CD1c-positive myeloid dendritic cell (primary cell): ENCODE results near the gene RNF217.
A peak's percentile ranks its signal among the peaks of the same experiment; 100 is the strongest.
"Not testable (repeated sequence)": the region's sequence is repeated elsewhere in the genome, so short reads cannot be mapped to it uniquely, and the experiment has no call there.

ENCODE experiments used
- DNase-seq: peaks from one replicate; pipeline ENCODE4 v3.0.0-alpha.2; 2016; ENCODE audit errors: extremely low spot score

The RNF217 gene

DNA sequence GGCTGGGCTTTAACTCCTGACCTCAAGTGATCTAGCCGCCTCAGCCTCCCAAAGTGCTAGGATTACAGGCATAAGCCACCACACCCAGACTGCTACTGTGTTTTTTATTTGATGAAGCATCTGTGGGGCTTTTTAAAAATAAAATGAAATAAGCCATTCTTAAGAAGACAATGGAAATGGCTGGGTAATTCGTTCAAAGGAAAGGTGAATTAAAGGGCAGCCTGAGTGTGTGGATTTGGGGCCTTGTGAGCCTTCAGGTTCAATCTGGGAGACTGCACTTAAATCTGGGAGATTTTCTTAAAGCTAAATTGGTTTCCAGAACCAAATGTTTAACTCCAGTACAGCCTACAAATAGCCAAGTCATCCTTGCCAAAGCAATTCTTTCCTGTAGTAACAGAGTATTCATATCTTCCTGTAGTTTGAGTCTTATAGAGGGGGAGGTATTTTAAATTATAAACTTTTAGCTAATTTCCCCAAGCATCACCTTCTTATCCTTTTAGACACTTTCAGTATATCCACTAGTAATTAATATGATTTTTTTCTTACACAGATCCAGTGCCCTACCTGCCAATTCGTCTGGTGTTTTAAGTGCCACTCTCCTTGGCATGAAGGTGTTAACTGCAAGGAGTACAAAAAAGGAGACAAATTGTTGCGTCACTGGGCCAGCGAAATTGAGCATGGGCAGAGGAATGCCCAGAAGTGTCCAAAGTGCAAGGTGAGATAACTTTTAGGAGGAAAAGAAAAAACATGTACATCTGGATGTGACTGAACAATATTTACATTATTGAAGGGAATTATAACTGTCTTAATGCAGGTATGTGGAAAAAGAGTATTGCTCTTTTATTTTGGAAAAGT lies 95.4 kb downstream of the RNF217 start:
- no peak for DNase-seq

DNA sequence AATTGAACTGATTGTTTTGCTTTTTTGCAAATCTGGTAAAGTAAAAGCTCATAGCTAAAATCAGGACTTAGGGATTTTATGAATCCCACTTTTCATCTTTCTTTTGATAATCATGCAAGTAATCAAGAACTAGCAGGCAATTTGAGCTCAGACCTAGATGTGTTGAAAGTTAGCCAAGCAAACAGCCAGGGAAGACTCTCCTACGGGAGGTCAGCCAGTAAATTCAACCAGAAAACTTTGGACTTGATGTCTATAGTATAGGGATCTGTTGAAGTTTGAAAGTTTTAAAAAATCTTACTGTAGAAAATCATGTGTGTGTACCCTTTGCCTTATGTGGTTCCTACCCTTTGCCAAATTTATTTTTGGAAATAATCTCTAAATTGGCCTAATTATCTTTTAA lies 96.3 kb downstream of the RNF217 start:
- DNase-seq, result no peak

DNA sequence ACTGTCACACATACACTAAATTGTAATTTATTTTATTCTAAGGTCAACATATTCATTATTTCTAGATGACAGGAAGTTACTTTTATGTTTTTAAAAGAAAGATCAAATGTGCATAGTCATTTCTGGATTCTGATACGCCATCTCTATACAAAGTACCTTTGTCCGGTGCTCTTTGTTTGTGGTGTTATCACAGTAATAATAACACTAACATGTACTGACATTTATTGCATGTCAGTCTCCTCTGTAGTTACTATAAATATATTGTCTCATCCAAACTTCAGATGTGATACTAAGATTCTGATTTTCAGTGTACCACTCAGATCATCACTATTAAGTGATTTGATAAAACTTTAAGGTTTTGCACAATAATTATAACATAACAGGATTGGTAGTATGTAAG lies 101.1 kb downstream of the RNF217 start:
- no peak for DNase-seq

DNA sequence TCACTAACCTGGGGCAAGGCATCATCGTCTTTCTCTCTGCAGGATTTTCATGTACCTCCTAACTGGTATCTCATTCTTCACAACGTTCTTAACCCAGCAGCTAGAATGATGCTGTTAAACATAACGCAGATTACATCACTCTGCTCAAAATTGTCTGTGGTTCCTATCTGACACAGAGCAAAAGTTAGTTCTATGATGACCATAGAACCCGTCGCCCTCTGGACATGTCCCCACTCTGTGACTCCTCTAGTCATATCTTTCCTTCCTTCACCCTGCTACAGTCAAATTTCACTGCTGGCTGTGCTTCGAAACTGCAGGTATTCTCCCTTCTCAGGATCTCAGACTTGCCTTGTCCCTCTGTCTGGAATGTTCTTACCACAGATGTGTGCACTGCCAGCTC lies 103.9 kb downstream of the RNF217 start:
- no peak for DNase-seq

DNA sequence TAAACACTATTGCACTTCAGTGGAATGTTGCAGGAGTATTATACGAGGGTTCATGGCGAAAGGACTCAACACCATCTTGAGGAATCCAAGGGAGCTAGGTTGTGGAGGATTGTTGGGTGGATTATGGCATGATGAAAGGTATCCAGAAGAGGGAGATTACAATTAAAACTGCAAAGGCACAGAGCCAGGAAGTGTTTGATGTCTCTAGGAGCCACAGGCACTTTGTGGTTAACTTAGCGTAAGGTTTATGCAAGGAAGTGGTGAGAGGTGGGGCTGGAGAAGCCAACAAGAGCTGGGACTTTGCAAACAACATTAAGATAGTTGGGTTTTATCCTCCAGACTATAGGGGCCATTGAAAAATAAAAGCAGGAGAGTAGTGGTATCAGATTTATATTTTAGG lies 104.7 kb downstream of the RNF217 start:
- peak; percentile 15 for DNase-seq

DNA sequence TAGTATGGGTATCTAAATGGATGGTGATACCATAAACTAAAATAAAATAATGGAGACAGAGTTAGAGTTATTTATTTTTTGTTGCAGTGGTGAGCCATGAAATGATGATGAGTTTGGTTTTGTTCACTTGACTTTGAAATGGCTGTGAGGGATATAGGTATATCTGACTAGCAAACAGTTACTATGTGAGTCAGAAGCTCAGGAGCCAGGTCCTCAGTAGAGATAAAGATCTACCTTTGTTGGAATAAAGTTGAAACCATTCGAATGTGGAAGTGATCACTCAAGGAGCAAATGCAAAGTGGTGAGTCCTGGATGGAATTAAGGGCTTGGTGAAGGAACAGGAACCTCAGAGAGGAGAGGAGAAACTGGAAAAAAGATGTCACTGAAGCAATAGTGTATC lies 105.3 kb downstream of the RNF217 start:
- DNase-seq, result no peak

DNA sequence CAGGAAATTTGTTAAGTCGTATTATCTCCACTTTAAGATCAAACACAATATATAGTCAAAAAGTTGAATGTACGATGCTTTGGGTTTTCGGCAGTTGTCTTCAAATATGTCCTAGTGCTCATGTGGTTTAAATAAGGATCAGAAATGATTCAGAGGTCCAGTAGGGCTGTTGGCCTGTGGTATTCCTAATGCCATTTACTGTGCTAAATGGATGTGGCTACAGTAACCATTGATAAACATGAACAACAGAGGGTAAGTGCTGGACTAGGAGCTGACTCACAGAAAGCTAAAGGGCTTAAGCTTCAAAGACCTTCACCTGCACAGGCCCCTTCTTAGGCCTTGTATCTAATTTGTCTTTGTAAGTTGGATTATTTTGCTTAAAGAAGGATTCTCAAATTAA lies 110.8 kb downstream of the RNF217 start:
- DNase-seq, result no peak

DNA sequence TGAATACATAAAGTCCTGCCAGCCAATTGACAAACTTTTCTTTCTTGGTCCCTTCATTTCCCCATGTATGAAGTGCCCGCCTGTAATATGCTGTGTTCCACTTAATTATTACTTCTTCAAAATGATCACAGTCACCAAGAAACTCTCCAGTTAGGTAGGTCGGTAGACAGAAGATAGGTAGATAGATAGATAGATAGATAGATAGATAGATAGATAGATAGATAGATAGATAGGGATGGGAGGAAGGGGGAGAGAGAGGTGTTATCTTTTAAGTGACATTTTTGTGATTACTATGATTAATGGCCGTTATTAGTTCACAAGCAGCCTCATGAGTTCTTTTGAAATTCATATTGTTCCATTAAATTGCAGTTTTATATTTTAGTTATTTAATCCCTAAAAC lies 111.9 kb downstream of the RNF217 start:
- DNase-seq, result no peak

DNA sequence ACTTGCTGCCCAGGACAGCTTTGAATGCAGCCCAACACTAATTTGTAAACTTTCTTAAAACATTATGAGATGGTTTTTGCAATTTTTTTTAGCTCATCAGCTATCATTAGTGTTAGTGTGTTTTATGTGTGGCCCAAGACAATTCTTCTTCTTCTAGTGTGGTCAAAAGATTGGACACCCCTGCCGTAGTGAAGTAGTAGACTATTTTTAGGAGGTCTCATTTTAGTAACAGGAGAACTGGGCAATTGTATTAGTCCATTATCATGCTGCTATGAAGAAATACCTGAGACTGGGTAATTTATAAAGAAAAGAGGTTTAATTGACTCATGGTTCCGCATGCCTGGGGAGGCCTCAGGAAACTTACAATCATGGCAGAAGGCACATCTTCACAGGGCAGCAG lies 112.8 kb downstream of the RNF217 start:
- DNase-seq, result not testable (repeated sequence)

DNA sequence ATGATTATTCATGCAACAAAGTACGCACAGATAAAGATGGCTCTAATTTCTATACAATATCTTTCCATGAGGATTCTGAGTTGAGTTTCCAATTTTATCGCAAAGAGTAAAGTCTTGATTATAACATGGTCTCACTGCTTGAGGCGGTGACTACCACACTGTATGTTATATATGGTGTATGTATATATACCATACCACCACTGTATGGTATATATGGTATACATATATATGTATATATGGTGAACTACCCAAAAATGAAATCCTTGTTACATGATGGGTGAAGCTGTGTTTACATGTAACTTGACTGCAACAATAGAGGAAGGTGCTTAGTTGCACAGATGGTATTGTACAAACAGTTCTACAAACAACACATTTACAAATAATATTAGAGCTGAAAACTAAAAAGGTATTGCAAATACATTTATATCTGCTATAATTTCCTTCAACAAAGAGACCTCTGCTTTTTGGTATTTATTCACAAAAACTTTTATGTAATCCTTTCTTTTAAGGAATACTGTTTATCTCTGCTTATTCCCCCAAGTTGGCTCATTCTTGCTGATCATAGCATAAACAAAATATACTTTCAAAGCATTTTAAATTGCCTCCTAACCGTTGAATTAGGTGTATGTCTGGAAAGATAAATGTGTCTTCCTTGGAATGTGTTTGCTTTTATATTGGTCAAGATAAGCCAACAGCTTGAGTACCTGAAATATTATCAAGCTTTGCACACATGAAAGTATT lies 113.7 kb downstream of the RNF217 start:
- DNase-seq, result no peak

DNA sequence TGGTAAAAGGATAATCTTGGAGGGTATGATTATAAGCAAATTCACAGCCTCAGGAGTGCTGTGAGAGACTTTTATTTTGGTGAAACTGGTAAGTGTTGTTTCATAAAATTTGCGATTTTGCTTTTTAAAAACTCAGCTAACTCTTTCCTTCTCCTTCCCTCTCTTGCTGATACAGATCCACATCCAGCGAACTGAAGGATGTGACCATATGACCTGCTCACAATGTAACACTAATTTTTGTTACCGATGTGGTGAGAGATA lies 114.2 kb downstream of the RNF217 start:
- no peak for DNase-seq

DNA sequence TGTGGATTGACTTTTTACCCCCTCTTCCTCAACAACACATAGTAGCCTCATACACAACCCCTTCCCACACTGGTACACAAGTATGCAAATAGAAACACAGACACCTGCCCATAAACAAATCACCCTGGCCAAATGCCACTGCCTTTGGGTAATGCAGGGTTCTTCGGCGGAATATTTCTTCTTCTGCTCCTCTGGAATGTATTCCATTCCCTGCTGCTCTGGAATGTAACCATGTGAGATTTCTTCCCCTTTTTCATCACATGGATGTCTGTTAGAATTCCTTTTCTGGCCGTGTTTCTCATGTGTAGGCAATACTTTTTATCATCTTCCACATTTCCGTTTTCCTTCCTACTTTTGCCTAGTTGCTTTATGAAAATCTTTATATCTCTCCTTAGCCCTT lies 115.2 kb downstream of the RNF217 start:
- DNase-seq, result no peak

DNA sequence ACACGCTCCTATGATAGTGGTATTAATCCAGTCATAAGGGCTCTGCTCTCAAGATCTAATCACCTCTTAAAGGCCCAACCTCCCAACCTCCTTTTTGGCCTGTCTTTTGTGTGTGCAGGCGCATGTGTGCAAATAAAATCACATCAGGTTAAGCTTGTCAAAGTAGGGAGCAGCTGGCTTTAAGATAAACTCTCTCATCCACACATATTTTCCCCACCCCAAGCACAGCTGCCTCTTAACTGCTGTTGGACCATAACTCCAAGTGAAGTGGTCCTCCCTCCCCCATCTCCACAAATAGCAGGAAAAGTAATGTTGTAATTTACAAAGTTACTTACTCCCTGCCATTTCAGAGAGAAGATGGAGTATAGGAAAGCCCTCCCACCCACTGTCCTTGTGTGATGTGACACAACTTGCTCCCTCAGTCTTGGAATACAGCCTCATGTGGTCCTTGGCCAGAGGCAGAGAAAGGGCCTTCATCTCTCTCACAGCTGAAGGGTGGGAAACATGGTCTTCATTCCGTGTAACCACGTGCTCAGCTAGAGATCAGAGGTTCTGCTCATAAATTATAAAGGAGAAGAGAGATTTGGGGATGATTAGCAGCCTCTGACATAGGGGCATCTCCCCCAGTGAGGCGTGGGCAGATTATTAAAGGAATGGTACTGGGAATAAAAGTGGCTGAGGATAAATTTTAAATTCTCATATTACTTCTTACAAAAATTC lies 116.5 kb downstream of the RNF217 start:
- DNase-seq, result no peak

DNA sequence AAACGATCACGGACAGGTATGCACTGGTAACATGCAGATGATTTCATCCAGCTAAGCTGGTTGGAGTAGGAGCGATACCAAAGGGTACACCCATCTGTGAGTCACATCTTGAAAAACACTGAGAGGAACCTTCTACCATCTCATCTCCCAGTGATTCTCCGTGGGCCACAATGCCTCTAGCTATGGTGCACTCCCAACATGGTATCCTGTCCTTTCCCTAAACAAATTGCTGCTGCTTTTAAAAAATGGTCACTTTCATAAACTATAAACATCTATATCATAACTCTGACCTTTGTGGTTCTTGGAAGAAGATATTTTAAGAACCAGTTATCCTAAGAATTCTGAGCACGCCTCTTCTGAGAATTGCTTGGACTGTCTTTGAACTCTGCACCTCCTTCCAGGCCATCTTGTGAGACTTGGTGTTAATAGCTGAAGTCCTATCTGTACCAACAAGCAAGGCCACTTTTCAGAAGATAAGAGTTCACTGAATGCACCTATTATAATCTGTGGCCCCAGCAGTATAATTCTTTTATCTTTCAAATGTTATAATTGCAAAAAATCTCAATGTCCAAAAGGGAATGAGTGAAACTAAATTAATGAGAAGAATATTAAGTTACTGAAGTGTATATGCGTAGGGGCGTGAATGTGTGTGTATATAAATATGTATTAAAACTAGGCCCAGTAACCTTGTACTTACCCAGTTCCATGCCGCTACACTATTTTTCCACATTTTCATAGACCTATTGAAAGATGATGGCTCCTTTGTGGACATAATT lies 120.9 kb downstream of the RNF217 start:
- DNase-seq, result no peak

DNA sequence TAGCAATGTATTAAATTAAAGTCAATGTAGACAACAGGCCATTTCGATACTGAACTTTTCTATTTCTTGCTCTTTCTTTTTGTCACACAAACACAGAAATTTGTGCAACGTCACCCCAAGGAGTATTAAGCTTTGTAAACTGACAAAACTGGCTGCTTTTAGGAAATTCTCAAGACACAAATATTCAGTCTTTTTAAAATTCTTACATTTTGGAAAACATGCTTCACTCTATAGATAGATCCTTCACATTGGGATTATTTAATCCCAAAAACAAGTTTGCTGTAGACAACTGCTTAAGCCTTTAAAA lies 121.4 kb downstream of the RNF217 start:
- DNase-seq, result no peak

DNA sequence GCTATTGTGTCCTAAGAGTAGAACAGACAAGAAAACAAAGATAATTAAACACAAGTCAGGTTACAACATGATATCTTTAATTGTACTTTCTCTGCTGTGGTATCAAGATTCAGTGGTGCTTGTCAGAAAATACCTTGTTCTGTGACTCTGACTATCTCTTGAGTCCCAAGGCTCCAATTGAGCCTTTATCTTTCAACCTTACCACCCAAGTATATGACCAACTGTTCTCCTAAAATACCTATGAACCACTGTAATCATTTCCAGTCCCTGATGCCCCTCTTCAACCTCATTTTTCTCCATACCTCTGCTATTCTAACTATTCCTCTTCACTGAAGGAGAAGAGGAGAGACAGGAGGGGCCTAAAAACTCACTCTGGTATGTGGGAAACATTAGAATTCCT lies 124.5 kb downstream of the RNF217 start:
- no peak for DNase-seq

DNA sequence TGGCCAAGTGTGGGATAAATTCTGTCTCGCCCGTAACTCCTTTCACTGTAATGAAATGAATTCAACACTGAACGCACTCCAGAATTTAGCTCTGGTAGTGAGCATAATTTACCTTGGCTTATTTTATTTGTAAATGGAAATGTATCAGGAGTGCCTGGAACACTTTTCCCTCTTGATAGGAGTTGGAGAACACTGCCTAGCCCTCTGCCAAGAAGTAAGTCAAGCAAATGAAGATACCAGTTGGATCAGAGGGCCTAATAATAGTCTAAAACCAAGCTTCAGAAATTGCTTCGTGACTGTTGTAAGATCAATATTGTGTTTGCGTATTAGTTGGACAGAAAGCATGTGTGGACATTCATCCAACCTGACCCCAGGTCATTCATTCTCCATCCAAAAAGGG lies 126.7 kb downstream of the RNF217 start:
- no peak for DNase-seq

DNA sequence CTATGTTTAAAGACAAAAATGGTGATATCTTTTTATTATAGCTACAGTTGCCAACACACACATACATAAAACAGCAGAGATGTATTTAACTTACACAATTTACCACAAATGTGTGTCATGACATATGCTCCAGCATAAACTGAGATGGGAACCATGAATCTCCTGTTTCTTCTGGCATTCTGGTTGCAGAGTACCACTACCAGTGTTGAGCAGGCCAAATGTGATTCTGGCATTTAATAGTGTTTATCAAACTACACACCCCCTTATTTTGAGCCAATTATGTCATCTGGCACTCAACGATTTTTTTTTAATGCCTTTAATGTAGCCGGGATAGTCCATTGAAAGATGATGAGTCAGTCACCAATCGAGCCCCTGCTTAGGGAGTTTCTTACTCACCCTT lies 132.3 kb downstream of the RNF217 start:
- DNase-seq, result no peak

DNA sequence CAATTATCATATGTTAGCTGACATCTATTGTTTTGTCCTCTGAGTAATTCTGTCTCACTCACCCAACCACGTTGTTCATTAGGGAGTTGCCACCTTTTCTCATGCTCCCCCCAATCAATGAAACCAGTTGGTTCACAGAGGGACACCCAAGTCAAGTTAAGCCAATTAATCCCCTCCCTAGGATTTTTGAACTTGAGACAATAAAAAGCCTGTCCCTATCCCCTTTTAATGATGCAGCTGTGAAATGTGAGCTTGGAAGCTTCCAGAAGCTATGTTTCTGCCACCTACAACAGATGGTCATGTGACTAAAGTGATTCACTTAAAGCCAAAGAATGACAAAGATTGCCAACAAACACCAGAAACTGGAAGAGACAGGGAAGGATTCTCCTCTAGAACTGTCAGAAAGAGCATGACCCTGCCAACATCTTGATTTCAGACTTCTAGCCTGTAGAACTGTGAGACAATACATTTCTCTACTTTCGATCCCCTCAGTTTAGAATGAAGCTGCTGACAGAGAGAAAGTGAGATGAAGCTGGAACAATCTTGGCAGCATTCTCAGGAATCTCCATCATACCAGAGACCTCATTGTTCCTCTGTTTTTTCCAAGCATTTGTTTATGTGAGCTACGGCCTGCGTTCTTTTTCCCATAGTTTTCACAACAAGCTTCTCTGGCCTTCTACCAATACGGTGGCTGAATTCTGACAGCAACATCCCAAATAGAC lies 133.5 kb downstream of the RNF217 start:
- no peak for DNase-seq

DNA sequence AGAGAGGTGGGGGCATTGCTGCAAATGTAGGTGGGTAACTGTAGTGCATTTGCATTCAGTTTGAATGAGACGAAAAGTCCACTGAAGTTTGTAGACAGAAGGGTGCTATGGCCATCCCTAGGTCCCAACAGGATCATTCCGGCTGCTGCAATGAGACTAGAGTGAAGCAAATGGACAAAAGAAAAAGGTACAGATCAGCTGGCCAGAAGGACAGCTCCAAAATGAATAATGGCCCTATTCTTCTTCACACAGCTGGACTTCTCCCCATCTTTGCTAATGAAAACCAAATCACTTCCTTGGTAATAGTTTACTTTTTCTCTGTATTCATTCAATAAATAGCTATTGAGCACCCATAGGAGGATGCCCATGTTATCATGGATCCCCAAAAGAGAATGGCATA lies 134.9 kb downstream of the RNF217 start:
- no peak for DNase-seq

DNA sequence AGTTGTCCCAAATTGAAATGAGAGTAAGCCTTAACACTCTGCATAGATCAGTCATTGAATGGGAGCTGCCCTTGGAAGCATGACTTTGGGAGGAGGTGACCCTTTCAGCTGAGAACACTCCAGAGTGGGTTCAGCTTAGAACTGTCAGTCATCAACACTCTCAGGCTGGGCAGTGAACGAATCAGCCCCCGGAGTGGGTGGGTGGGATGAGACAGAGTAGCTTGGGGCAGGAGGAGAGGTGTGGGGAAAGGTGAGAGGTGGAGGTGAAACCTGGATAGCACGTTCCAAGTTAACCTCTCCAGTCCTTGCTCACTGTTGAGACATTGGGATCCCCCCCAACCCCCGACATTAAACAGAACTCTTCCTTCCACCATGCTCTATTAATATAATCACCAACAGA lies 136.0 kb downstream of the RNF217 start:
- no peak for DNase-seq
